ENCODE measurements around the gene ABCE1. TPM values are rescaled to one million over a fixed set of nuclear protein-coding genes. Genes with fewer than 3 reads are reported as not detected.

ABCE1 gene
- polyA plus RNA-seq, 1 experiment: 50.6 TPM

GRCh38 chr4:145156986-145157385, 58.9 kb downstream of the ABCE1 start:
- Histone ChIP-seq H3K27me3 (ENCODE audit: control insufficient read depth, insufficient read depth, low read length) (no peaks in the 10 kb centered on the region), H3K36me3 (ENCODE audit: control insufficient read depth, insufficient read depth, low read length) (peaks cover 2% of the 10 kb centered on the region), H3K4me3 (ENCODE audit: low read depth, low read length) (no peak overlapping the region)
- no peak for DNase-seq (ENCODE audit: low read depth)
- POLR2A ChIA-PET: no interaction called here
- CTCF ChIA-PET: no interaction called here
- TF ChIP-seq CTCF (IDR thresholded peaks at IDR 0.05; ENCODE audit: insufficient read depth, low read depth, low read length): no peak

DNA sequence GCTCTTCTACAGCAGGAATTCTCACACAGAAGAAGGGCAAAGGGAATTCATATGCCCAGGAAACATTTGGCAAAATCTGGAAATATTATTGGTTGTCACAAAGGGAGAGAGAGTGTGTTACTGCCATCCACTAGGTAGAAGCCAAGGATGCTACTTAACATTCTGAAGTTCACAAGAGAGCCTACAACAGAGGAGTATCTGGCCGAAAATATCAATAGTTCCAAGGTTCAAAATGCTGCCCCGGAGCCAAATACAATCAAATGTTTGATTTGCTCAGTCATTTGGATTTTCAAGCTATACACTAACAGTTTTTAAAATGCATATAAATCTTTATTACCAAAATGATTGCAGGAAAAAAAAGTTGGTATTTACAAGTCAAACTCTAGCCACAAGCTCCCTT, 63.4 kb downstream of the ABCE1 start:
- no peak for TF ChIP-seq CTCF (IDR thresholded peaks at IDR 0.05; ENCODE audit: insufficient read depth, low read depth, low read length)
- DNase-seq (ENCODE audit: low read depth): no peak
- ChIA-PET POLR2A (no interaction called here), CTCF (interaction anchor here (1.2 to 1.4 kb wide), 2 partner anchors 396 to 448 kb away, joined by 3 read pairs; no protein-coding TSS in a partner anchor)
- peaks cover 2% of the 10 kb centered on the region for H3K36me3 ChIP-seq (ENCODE audit: control insufficient read depth, insufficient read depth, low read length)
- no peak overlapping the region for H3K4me3 ChIP-seq (ENCODE audit: low read depth, low read length)
- no peaks in the 10 kb centered on the region for H3K27me3 ChIP-seq (ENCODE audit: control insufficient read depth, insufficient read depth, low read length)

GRCh38 chr4:145167887-145168286, 69.8 kb downstream of the ABCE1 start:
- Histone ChIP-seq H3K27me3 (ENCODE audit: control insufficient read depth, insufficient read depth, low read length) (no peaks in the 10 kb centered on the region), H3K4me3 (ENCODE audit: low read depth, low read length) (no peak overlapping the region), H3K36me3 (ENCODE audit: control insufficient read depth, insufficient read depth, low read length) (peaks cover 5% of the 10 kb centered on the region)
- CTCF ChIA-PET: no interaction called here
- no peak for TF ChIP-seq CTCF (IDR thresholded peaks at IDR 0.05; ENCODE audit: insufficient read depth, low read depth, low read length)
- DNase-seq (ENCODE audit: low read depth): no peak
- POLR2A ChIA-PET: no interaction called here

GRCh38 chr4:145168581-145169187, 70.6 kb downstream of the ABCE1 start:
- ChIA-PET CTCF (no interaction called here), POLR2A (no interaction called here)
- no peak for DNase-seq (ENCODE audit: low read depth)

DNA sequence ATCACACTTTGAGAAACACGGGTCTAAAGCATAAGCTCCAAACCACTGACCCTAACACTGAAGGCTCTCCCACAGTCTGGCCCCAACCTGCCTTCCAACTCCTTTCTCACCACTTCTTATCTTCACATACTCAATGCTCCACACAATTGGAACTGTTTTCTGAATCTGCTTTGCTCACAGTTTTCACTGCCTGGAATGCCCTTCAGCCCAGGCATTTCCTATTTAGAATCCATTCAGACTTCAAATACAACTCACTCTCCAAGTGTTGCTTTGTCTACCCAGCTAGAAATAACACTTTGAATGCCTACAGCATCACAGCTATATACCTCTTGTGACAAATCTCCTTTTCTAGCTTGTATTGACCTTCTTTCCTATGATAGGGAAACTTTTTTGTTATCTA, 72.1 kb downstream of the ABCE1 start:
- Histone ChIP-seq H3K36me3 (ENCODE audit: control insufficient read depth, insufficient read depth, low read length) (peaks cover 5% of the 10 kb centered on the region), H3K27me3 (ENCODE audit: control insufficient read depth, insufficient read depth, low read length) (no peaks in the 10 kb centered on the region), H3K4me3 (ENCODE audit: low read depth, low read length) (no peak overlapping the region)
- ChIA-PET CTCF (interaction anchor here (0.6 kb wide), 1 partner anchor 579 kb away, joined by 4 read pairs; no protein-coding TSS in a partner anchor), POLR2A (no interaction called here)
- TF ChIP-seq CTCF (IDR thresholded peaks at IDR 0.05; ENCODE audit: insufficient read depth, low read depth, low read length): no peak
- no peak for DNase-seq (ENCODE audit: low read depth)

More at GRCh38 chr4:145168581-145169187, 70.6 kb downstream of the ABCE1 start:
- Histone ChIP-seq H3K36me3 (ENCODE audit: control insufficient read depth, insufficient read depth, low read length) (peaks cover 5% of the 10 kb centered on the region), H3K4me3 (ENCODE audit: low read depth, low read length) (no peak overlapping the region), H3K27me3 (ENCODE audit: control insufficient read depth, insufficient read depth, low read length) (no peaks in the 10 kb centered on the region)
- no peak for TF ChIP-seq CTCF (IDR thresholded peaks at IDR 0.05; ENCODE audit: insufficient read depth, low read depth, low read length)

Measured in BJ (cell line).